K562 (cell line): Measurements from ENCODE around the gene HOXB3. TPM values are rescaled to one million over a fixed set of nuclear protein-coding genes. Genes with fewer than 3 reads are reported as not detected.

ENCODE experiments used
- ATAC-seq: fragments of 200-7000 bp; cut with Tn5 transposase; 3 replicates; pipeline ENCODE4 v1.9.1; 2020; ENCODE audit warnings: moderate library complexity
- BruUV-seq: library from RNA; stranded (reverse); fragments of 400-500 nt; replicated peaks from 2 replicates; lab custom pipeline; 2021; lab: Mats Ljungman, UMichigan
- CTCF ChIA-PET: fragments of 300-600 bp; formaldehyde crosslinking; extraction: SDS; loops from one replicate; lab custom pipeline; 2021; ENCODE audit warnings: low intra/inter-chr PET ratio; lab: Yijun Ruan, JAX
- POLR2A ChIA-PET: fragments of 300-600, 350-650 bp; sonication (Branson Sonifier 250); formaldehyde crosslinking; extraction: SDS; loops from one replicate; lab custom pipeline; 2021; ENCODE audit warnings: antibody characterized with exemption, inconsistent platforms; lab: Yijun Ruan, JAX
- DNase-seq, 4 experiments: peaks; one replicate each; pipeline versions ENCODE4 v3.0.0 to v3.0.0-alpha.2; 2011 to 2018; ENCODE audit warnings: low spot score in 3 of 4, mixed read lengths in 3 of 4; ENCODE audit errors: extremely low read depth in 1 of 4
- FAIRE-seq: peaks from 2 replicates; lab custom pipeline; 2011; peaks lifted over from hg19 to GRCh38; lab: Jason Lieb, UNC
- H2AFZ ChIP-seq: 2 replicates; pipeline ENCODE4 v1.6.0; 2011; ENCODE audit warnings: low read depth, low read length, control low read depth, inconsistent platforms
- H3K27ac ChIP-seq: fragments of 200-600 bp; 3 replicates; pipeline ENCODE4 v1.8.0; 2011; ENCODE audit warnings: low read depth, mild to moderate bottlenecking, control low read depth, inconsistent platforms, low read length, moderate library complexity, mixed read lengths; ENCODE audit errors: extremely low read depth
- H3K27me3 ChIP-seq, 2 experiments: fragments of 300-600 bp in 1 of 2; 2 replicates in 1 of 2; 3 replicates in 1 of 2; pipeline versions ENCODE4 v1.6.0 to v1.8.0; 2011; ENCODE audit warnings: inconsistent platforms in 2 of 2, low read length in 2 of 2, mild to moderate bottlenecking in 1 of 2, mixed read lengths in 1 of 2, moderate library complexity in 1 of 2; ENCODE audit not compliant: control insufficient read depth in 2 of 2, insufficient read depth in 2 of 2
- H3K36me3 ChIP-seq: fragments of 300-600 bp; 3 replicates; pipeline ENCODE4 v1.8.0; 2011; ENCODE audit warnings: mild to moderate bottlenecking, low read length, inconsistent platforms; ENCODE audit not compliant: control insufficient read depth, insufficient read depth
- H3K4me1 ChIP-seq, 2 experiments: fragments of 200-600 bp in 1 of 2; replicated peaks in 1 of 2; 2 replicates in 1 of 2; 3 replicates in 1 of 2; pipeline versions ENCODE4 v1.5.1 to v1.8.0; 2011; ENCODE audit warnings: inconsistent platforms in 2 of 2, low read length in 2 of 2, mild to moderate bottlenecking in 1 of 2, mixed read lengths in 1 of 2, moderate library complexity in 1 of 2; ENCODE audit not compliant: control insufficient read depth in 2 of 2, insufficient read depth in 2 of 2
- H3K4me2 ChIP-seq: 2 replicates; pipeline ENCODE4 v1.6.1; 2011; ENCODE audit warnings: low read length, control low read depth, inconsistent platforms, mixed read lengths; ENCODE audit not compliant: insufficient read depth
- H3K4me3 ChIP-seq: fragments of 200-600 bp; sonication (generic), shearing (Covaris generic); 2 replicates; pipeline ENCODE4 v1.5.1; 2016; ENCODE audit warnings: control low read depth, inconsistent platforms
- H3K79me2 ChIP-seq: fragments of 200-600 bp; 3 replicates; pipeline ENCODE4 v1.8.0; 2011; ENCODE audit warnings: low read length, inconsistent platforms; ENCODE audit not compliant: control insufficient read depth, insufficient read depth
- H3K9ac ChIP-seq, 2 experiments: 2 replicates each; pipeline versions ENCODE4 v1.6.0 to v1.6.1; 2011; ENCODE audit warnings: low read depth in 2 of 2, low read length in 2 of 2, control low read depth in 1 of 2, inconsistent platforms in 1 of 2, mild to moderate bottlenecking in 1 of 2, mixed read lengths in 1 of 2; ENCODE audit not compliant: insufficient read depth in 1 of 2
- H3K9me1 ChIP-seq: one replicate; pipeline ENCODE4 v1.6.0; 2011; ENCODE audit warnings: inconsistent platforms, mild to moderate bottlenecking, low read length, moderate library complexity; ENCODE audit not compliant: control insufficient read depth, insufficient read depth
- H3K9me3 ChIP-seq: replicated peaks from 2 replicates; pipeline ENCODE4 v1.5.1; 2011; ENCODE audit warnings: low read depth, low read length, inconsistent platforms; ENCODE audit not compliant: control insufficient read depth, insufficient read depth
- H4K20me1 ChIP-seq: replicated peaks from 2 replicates; pipeline ENCODE4 v1.6.1; 2011; ENCODE audit warnings: low read length, inconsistent platforms, mixed read lengths; ENCODE audit not compliant: control insufficient read depth, insufficient read depth
- POLR2AphosphoS5 ChIP-seq: IDR thresholded peaks from 2 replicates; pipeline ENCODE4 v1.6.1; 2011; ENCODE audit warnings: mild to moderate bottlenecking, low read depth, low read length, moderate library complexity; ENCODE audit not compliant: control insufficient read depth, insufficient read depth
- POLR2H ChIP-seq: IDR thresholded peaks from 2 replicates; pipeline ENCODE4 v1.6.1; 2016; ENCODE audit warnings: missing genetic modification characterization, low read depth, mild to moderate bottlenecking, control low read depth, missing compliant biosample characterization, moderate library complexity
- SMARCC2 ChIP-seq: fragments of 450-650 bp; IDR thresholded peaks from 2 replicates; pipeline ENCODE4 v1.6.1; 2017; ENCODE audit warnings: antibody characterized with exemption, moderate library complexity, mild to moderate bottlenecking, low read depth
- TAF9B ChIP-seq: fragments of 450-650 bp; IDR thresholded peaks from 2 replicates; pipeline ENCODE4 v1.6.1; 2018; ENCODE audit warnings: mild to moderate bottlenecking; ENCODE audit not compliant: partially characterized antibody
- ZNF12 ChIP-seq: sonication (generic); formaldehyde crosslinking; IDR thresholded peaks from 2 replicates; pipeline ENCODE4 v1.4.0; 2020; ENCODE audit warnings: mild to moderate bottlenecking, missing genetic modification reagents
- WGBS: fragments of 100-300 bp; shearing (Covaris generic); methylation state at CpG from one replicate; pipeline ENCODE4 v1.1.6; 2016; ENCODE audit warnings: low coverage, mixed read lengths; ENCODE audit not compliant: insufficient coverage; ENCODE audit errors: missing lambda C conversion rate; 5-methylcytosine and 5-hydroxymethylcytosine counted together
- in situ Hi-C: fragments of 300-500 bp; cut with MboI; formaldehyde crosslinking; loops from 4 replicates; pipeline ENCODE4 v1.15.0; 2018; ENCODE audit warnings: inconsistent platforms, mixed read lengths
- intact Hi-C: fragments of 100-400 bp; cut with micrococcal nuclease; formaldehyde crosslinking; loops from 2 replicates; pipeline ENCODE4 v1.14.2; 2022
- polyA plus RNA-seq, 8 experiments: library from polyadenylated mRNA; depleted of rRNA in 4 of 8; stranded (reverse) in 5 of 8; unstranded in 3 of 8; fragments of >200 nt; fragmentation: Nextera tagmentation in 2 of 8; fragmentation: Illumina TruSeq in 1 of 8; extraction: Ambion mirVana in 2 of 8; extraction: Trizol in 1 of 8; gene quantifications; 2 replicates each; pipeline versions ENCODE4 v1.2.1 to v1.2.3, GENCODE V29; 2011 to 2014; ENCODE audit warnings: inconsistent platforms in 1 of 8, missing spikeins in 1 of 8
- total RNA-seq, 7 experiments: library from RNA; depleted of rRNA in 6 of 7; stranded (reverse); fragments of >200 nt in 6 of 7; fragmentation: Illumina TruSeq in 2 of 7; extraction: Trizol in 2 of 7; gene quantifications; 2 replicates each; pipeline versions ENCODE4 v1.2.1 to v1.2.3, GENCODE V29; 2011 to 2021; ENCODE audit warnings: low replicate concordance in 1 of 7
- TF ChIP-seq, protein P1 (sequence below): fragments of 450-650 bp; formaldehyde crosslinking; IDR thresholded peaks from 2 replicates; pipeline ENCODE4 v1.4.0; 2022; ENCODE audit warnings: missing genetic modification characterization
- TF ChIP-seq, protein P2 (sequence below), 3 experiments: fragments of 200-800 bp in 1 of 3; fragments of 250-450 bp in 1 of 3; fragments of 450-650 bp in 1 of 3; sonication (Bioruptor Pico) in 1 of 3; sonication (Bioruptor generic) in 1 of 3; formaldehyde crosslinking in 1 of 3; IDR thresholded peaks; 2 replicates each; pipeline versions ENCODE4 v1.6.1 to v1.8.0; 2016 to 2022; ENCODE audit warnings: mild to moderate bottlenecking in 2 of 3, missing genetic modification characterization in 2 of 3, missing compliant biosample characterization in 1 of 3, moderate library complexity in 1 of 3
- TF ChIP-seq, protein P3 (sequence below), 2 experiments: fragments of 450-650 bp; IDR thresholded peaks; 2 replicates each; pipeline ENCODE4 v1.6.1; 2016

Gene HOXB3
- total and polyA plus RNA-seq, 9 of the 15 experiments (the other 6 are each of a cell fraction or from before 2014, with no cell fraction given): 2.4 to 41.3 (median 20.2) TPM

DNA sequence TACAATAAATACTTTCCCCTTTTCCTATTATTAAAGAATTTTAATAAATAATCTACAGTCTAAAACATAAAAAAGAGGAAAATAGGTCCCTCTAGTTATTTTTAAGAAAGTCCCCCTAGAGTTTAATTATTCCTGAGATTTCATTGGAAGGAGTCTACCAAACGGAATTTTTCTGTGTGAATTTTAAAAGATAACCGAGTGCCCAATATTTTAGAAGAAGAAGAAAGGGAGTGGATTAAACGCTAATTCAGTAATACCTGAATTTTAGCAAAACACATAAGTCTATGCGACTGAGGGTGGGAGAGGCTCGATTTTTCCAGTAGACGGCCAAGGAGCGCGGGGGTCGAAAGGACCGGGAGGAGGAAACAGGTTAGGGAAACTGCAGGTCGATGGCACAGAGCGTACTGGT is 47.3 kb downstream of the HOXB3 start:
- WGBS: under 1% methylated on average over 12 of the region's 12 CpGs
- in situ Hi-C loops (no loop called here), intact Hi-C loops (loop anchor here (5.0 kb wide), 1 partner anchor 50 kb away; no protein-coding TSS in a partner anchor)
- Histone ChIP-seq H3K27ac (peak overlapping the region; percentile 95), H4K20me1 (no peaks in the 10 kb centered on the region), H3K4me3 (peak overlapping the region; percentile 90), H3K27me3 (no peaks in the 10 kb centered on the region), H3K79me2 (peaks cover 76% of the 10 kb centered on the region), H3K4me1 (peaks cover 21 to 33% of the 10 kb centered on the region in 2 experiments), H3K9me3 (no peaks in the 10 kb centered on the region), H3K9ac (peak overlapping the region; percentile 93 to 99), H2AFZ (no peak overlapping the region), H3K4me2 (peak overlapping the region; percentile 81), H3K9me1 (no peaks in the 10 kb centered on the region), H3K36me3 (peaks cover 20% of the 10 kb centered on the region; the same call in 1 of the 3 replicates)
- FAIRE-seq (no peak), ATAC-seq (no peak), DNase-seq (no peak)
- TF ChIP-seq, protein P1, sequence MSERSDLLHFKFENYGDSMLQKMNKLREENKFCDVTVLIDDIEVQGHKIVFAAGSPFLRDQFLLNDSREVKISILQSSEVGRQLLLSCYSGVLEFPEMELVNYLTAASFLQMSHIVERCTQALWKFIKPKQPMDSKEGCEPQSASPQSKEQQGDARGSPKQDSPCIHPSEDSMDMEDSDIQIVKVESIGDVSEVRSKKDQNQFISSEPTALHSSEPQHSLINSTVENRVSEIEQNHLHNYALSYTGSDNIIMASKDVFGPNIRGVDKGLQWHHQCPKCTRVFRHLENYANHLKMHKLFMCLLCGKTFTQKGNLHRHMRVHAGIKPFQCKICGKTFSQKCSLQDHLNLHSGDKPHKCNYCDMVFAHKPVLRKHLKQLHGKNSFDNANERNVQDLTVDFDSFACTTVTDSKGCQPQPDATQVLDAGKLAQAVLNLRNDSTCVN (CRISPR knock-in tag): 0 out of 2 replicates have a peak, but pooled peaks have one; percentile 15
- TF ChIP-seq, protein P2, sequence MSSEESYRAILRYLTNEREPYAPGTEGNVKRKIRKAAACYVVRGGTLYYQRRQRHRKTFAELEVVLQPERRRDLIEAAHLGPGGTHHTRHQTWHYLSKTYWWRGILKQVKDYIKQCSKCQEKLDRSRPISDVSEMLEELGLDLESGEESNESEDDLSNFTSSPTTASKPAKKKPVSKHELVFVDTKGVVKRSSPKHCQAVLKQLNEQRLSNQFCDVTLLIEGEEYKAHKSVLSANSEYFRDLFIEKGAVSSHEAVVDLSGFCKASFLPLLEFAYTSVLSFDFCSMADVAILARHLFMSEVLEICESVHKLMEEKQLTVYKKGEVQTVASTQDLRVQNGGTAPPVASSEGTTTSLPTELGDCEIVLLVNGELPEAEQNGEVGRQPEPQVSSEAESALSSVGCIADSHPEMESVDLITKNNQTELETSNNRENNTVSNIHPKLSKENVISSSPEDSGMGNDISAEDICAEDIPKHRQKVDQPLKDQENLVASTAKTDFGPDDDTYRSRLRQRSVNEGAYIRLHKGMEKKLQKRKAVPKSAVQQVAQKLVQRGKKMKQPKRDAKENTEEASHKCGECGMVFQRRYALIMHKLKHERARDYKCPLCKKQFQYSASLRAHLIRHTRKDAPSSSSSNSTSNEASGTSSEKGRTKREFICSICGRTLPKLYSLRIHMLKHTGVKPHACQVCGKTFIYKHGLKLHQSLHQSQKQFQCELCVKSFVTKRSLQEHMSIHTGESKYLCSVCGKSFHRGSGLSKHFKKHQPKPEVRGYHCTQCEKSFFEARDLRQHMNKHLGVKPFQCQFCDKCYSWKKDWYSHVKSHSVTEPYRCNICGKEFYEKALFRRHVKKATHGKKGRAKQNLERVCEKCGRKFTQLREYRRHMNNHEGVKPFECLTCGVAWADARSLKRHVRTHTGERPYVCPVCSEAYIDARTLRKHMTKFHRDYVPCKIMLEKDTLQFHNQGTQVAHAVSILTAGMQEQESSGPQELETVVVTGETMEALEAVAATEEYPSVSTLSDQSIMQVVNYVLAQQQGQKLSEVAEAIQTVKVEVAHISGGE (CRISPR knock-in tag; IDR thresholded peaks at IDR 0.05): peak in 1 of 3 experiments; percentile 19; a peak in 1 of 6 replicates
- TF ChIP-seq, protein P3, sequence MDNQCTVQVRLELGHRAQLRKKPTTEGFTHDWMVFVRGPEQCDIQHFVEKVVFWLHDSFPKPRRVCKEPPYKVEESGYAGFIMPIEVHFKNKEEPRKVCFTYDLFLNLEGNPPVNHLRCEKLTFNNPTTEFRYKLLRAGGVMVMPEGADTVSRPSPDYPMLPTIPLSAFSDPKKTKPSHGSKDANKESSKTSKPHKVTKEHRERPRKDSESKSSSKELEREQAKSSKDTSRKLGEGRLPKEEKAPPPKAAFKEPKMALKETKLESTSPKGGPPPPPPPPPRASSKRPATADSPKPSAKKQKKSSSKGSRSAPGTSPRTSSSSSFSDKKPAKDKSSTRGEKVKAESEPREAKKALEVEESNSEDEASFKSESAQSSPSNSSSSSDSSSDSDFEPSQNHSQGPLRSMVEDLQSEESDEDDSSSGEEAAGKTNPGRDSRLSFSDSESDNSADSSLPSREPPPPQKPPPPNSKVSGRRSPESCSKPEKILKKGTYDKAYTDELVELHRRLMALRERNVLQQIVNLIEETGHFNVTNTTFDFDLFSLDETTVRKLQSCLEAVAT (IDR thresholded peaks at IDR 0.05): peak in 1 of 2 experiments; percentile 95; a peak in 3 of 4 replicates
- TF ChIP-seq ZNF12 (no peak), SMARCC2 (no peak), POLR2H (peak; percentile 31; the same call in 1 of the 2 replicates), TAF9B (peak; percentile 30), POLR2AphosphoS5 (0 out of 2 replicates have a peak, but pooled peaks have one; percentile 4)
- BruUV-seq: TSS peak; percentile 50
- CTCF ChIA-PET: no interaction called here
- POLR2A ChIA-PET: interaction anchor here (0.6 to 2.0 kb wide), 2 partner anchors 10 to 108 kb away, joined by 3 to 13 read pairs; no protein-coding TSS in a partner anchor
